Body of pancreas (tissue), 4 donors: ENCODE data around the gene CTSC.

Experiments used
- CTCF ChIP-seq, 7 experiments: fragments of 450-650 bp in 4 of 7; fragments of 200-600 bp in 3 of 7; sonication (generic) in 3 of 7; IDR thresholded peaks; one replicate each; pipeline ENCODE4 v1.5.1; 2016 to 2019; ENCODE audit warnings: antibody characterized with exemption in 7 of 7
- POLR2A ChIP-seq, 3 donors: fragments of 450-650 bp; IDR thresholded peaks; one replicate each; pipeline ENCODE4 v1.6.1; 2016; ENCODE audit warnings: antibody characterized with exemption in 3 of 3, mild to moderate bottlenecking in 2 of 3

- no peak for TF ChIP-seq POLR2A (IDR thresholded peaks at IDR 0.05)
- no peak for TF ChIP-seq CTCF (IDR thresholded peaks at IDR 0.05)
Measured at GRCh38 chr11:88295028-88295427, 42.5 kb downstream of the CTSC start.
